Neutrophil (primary cell): ENCODE measurements around the gene FAS.

Source experiments
- H3K27ac ChIP-seq: fragments of 200-600 bp; sonication (generic); 2 replicates; pipeline ENCODE4 v1.5.1; 2016; ENCODE audit warnings: mild to moderate bottlenecking, moderate library complexity
- H3K27me3 ChIP-seq: fragments of 200-600 bp; sonication (generic); 2 replicates; pipeline ENCODE4 v1.6.0; 2016; ENCODE audit warnings: mild to moderate bottlenecking
- H3K36me3 ChIP-seq: fragments of 200-600 bp; sonication (generic); 2 replicates; pipeline ENCODE4 v1.5.1; 2017
- H3K4me1 ChIP-seq, 2 experiments: fragments of 200-600 bp in 1 of 2; sonication (generic) in 1 of 2; 1 replicate in 1 of 2; 2 replicates in 1 of 2; pipeline versions ENCODE4 v1.5.1 to v1.6.1; 2013 to 2016; ENCODE audit warnings: low read depth in 1 of 2, low read length in 1 of 2, mild to moderate bottlenecking in 1 of 2, moderate library complexity in 1 of 2; ENCODE audit not compliant: control insufficient read depth in 1 of 2, insufficient read depth in 1 of 2
- H3K4me3 ChIP-seq, 2 experiments: fragments of 200-600 bp in 1 of 2; sonication (generic) in 1 of 2; 1 replicate in 1 of 2; 2 replicates in 1 of 2; pipeline ENCODE4 v1.5.1; 2013 to 2016; ENCODE audit warnings: low read depth in 1 of 2, low read length in 1 of 2, mild to moderate bottlenecking in 1 of 2, moderate library complexity in 1 of 2
- H3K9me3 ChIP-seq: fragments of 200-600 bp; sonication (generic); 2 replicates; pipeline ENCODE4 v1.5.1; 2016
- CTCF ChIP-seq: fragments of 200-600 bp; sonication (generic); IDR thresholded peaks from 2 replicates; pipeline ENCODE4 v1.5.1; 2016; ENCODE audit warnings: antibody characterized with exemption

FAS gene

GRCh38 chr10:88991899-88992320 lies 1.3 kb downstream of the FAS start:
- peaks cover 58 to 65% of the 10 kb centered on the region in 2 experiments for H3K4me1 ChIP-seq

GRCh38 chr10:88992921-88993524 lies 2.4 kb downstream of the FAS start:
- no peak for TF ChIP-seq CTCF
- Histone ChIP-seq H3K4me3 (peak overlapping the region; percentile 83 to 86), H3K9me3 (no peaks in the 10 kb centered on the region), H3K4me1 (peaks cover 55 to 64% of the 10 kb centered on the region in 2 experiments), H3K27ac (peak overlapping the region; percentile 95), H3K36me3 (no peaks in the 10 kb centered on the region), H3K27me3 (no peaks in the 10 kb centered on the region)

More at GRCh38 chr10:88991899-88992320, 1.3 kb downstream of the FAS start:
- Histone ChIP-seq H3K27ac (peak overlapping the region; percentile 95), H3K9me3 (peaks cover 2% of the 10 kb centered on the region), H3K27me3 (no peaks in the 10 kb centered on the region), H3K4me3 (peak overlapping the region; percentile 83 to 86), H3K36me3 (no peaks in the 10 kb centered on the region)
- TF ChIP-seq CTCF: no peak

GRCh38 chr10:88994019-88994418 lies 3.4 kb downstream of the FAS start:
- Histone ChIP-seq H3K27me3 (no peaks in the 10 kb centered on the region), H3K4me3 (no peak overlapping the region), H3K9me3 (no peaks in the 10 kb centered on the region), H3K4me1 (peaks cover 52 to 63% of the 10 kb centered on the region in 2 experiments), H3K36me3 (no peaks in the 10 kb centered on the region), H3K27ac (peak overlapping the region; percentile 1)
- no peak for TF ChIP-seq CTCF

- H3K27me3 ChIP-seq: no peaks in the 10 kb centered on the region
- H3K4me3 ChIP-seq: no peak overlapping the region
- H3K4me1 ChIP-seq: peaks cover 39 to 52% of the 10 kb centered on the region in 2 experiments
- H3K27ac ChIP-seq: peak overlapping the region; percentile 72
- H3K9me3 ChIP-seq: no peaks in the 10 kb centered on the region
- H3K36me3 ChIP-seq: no peaks in the 10 kb centered on the region
- TF ChIP-seq CTCF: no peak
Observed at GRCh38 chr10:88995156-88995876, 4.7 kb downstream of the FAS start.

- Histone ChIP-seq H3K27me3 (no peaks in the 10 kb centered on the region), H3K4me3 (no peak overlapping the region), H3K27ac (peak overlapping the region; percentile 72), H3K36me3 (no peaks in the 10 kb centered on the region), H3K4me1 (peaks cover 36 to 51% of the 10 kb centered on the region in 2 experiments), H3K9me3 (no peaks in the 10 kb centered on the region)
- no peak for TF ChIP-seq CTCF
Observed at GRCh38 chr10:88996927-88997326, 6.3 kb downstream of the FAS start.
